ENCODE results near the gene SSTR5.

The SSTR5 gene

GRCh38 chr16:1054660-1055556 lies 17.6 kb upstream of the SSTR5 start:
- peak; percentile 80 for DNase-seq (ENCODE audit: low read depth, low spot score)

DNA sequence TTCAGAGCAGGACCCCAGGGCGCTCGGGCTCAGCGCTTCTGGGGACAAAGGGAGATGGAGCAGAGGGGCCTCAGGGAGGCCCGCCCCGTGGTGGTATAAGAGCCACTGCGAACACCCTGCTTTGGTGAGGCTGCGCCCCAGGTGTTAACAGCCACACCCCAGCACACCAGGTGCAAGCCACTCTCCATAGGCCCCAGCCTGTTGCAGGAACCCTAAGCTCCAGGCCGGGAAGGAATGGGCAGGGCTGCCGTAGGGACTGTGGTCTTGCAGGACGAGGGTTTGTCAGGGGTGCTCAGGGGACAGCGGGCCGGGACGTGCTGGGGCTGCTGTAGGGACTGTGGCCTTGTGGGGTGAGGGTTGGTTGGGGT lies 17.0 kb upstream of the SSTR5 start:
- DNase-seq (ENCODE audit: low read depth, low spot score) = no peak

DNA sequence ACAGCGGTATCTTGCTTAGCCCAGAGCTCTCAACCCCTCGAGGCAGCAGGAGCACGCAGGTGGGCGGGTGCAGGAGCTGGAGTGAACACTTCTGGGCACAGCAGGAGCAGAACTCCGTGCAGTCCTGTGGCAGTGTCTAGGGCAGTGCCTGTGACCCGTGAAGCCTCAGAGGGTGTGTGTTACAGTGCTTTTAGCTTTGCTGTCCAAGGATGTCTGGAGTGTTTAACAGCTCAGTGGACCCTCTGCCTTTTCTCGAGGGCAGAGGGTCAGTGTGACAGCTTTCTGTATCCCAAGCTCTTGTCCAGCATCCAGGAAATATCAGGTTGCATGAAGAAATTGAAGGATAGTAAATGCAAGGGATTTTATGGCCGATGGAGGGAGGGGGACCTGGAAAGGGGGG lies 16.4 kb upstream of the SSTR5 start:
- DNase-seq (ENCODE audit: low read depth, low spot score) = no peak

GRCh38 chr16:1057252-1057932 lies 15.2 kb upstream of the SSTR5 start:
- DNase-seq (ENCODE audit: low read depth, low spot score) = peak; percentile 52

- DNase-seq (ENCODE audit: low read depth, low spot score) = no peak
Measured at GRCh38 chr16:1058216-1058615, 14.3 kb upstream of the SSTR5 start.

DNA sequence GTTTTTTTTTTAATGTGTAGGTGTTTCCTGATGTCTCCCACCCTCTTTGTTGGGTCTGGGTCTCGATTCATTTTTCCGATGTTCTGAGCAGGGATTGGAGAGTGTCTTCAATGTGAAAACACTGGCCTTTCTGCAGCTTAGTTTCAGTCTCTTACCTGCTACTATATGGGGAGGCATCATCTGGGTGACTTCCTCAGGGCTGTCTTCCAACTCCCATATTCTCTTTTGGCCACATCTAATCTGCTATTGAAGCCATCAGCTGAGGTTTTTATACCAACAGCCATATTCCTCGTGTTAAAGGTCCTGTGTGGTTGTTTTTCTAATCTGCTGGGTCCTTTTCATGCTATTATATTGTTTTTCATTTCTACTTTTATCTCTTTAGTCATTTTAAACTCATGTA lies 13.2 kb upstream of the SSTR5 start:
- DNase-seq (ENCODE audit: low read depth, low spot score) = no peak

GRCh38 chr16:1060416-1061340 lies 11.9 kb upstream of the SSTR5 start:
- DNase-seq (ENCODE audit: low read depth, low spot score) = no peak

DNA sequence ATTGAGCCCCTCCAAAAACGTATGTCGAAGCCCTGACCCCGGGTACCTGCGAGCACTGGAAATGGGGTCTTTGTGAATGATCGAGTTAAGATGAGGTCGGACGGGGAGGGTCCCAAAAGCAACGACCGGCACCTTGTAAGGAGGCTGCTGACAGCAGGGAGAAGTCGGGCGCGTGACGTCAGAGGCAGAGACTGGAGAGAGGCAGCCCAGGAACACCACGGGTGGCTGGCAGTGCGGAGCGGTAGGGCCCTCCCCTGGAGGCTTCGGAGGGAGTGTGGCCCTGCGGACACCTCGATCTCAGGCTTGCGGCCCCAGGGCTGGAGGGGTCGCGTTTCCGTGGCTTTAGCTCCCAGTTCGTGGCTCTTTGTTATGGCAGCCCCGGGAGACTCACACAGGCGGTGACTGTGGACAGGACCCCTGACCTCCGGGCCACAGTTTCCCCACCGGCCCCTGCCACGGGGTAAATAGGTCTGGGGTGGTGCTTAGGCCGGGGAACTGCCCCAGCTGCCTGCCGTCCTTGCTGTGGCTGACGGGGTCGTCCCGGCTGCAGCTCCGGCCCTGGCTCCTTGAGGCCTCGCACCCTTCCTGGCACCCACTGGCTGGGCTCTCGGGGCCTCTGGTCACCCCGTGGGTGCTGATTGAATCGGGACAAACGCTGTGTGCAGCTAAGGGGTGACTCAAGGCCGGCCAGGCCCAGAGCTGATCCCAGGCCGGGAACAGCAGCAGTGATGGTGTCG lies 10.6 kb upstream of the SSTR5 start:
- no peak for DNase-seq (ENCODE audit: low read depth, low spot score)

DNA sequence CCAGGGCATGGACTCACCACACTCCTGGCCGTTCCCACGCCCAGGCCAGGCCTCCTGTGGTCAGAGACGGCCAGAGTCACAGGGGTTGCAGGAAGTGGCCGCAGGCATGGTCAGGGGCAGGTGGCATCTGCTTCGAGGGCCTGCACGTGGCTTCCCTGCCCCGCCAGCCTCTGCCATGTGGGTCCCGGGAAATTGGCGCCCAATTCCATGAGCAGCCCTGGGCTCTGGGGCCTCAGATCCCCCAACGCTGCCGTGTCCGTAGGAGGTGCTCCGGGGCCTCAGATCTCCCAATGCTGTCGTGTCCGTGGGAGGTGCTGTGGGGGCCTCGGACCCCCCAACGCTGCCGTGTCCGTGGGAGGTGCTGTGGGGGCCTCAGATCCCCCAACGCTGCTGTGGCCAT lies 9.7 kb upstream of the SSTR5 start:
- no peak for DNase-seq (ENCODE audit: low read depth, low spot score)

DNA sequence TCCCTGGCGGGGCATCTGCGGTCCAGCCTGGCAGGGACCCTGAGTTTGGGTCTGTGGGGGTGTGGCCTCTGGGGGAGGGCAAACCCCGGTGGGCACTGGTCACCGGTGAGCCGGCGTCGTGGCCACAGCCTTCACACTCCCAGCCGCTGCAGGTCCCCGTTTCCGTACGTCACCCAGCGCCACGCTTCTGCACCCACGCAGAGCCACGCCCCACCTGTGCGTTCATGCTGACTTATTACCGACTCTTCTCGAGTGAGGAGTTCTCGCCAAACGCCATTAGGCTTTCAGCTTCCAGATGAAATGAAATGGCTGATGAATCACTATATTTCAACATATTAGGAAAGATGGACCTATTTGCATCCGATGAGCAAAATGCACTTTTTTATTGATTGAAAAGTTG lies 8.8 kb upstream of the SSTR5 start:
- no peak for DNase-seq (ENCODE audit: low read depth, low spot score)

DNA sequence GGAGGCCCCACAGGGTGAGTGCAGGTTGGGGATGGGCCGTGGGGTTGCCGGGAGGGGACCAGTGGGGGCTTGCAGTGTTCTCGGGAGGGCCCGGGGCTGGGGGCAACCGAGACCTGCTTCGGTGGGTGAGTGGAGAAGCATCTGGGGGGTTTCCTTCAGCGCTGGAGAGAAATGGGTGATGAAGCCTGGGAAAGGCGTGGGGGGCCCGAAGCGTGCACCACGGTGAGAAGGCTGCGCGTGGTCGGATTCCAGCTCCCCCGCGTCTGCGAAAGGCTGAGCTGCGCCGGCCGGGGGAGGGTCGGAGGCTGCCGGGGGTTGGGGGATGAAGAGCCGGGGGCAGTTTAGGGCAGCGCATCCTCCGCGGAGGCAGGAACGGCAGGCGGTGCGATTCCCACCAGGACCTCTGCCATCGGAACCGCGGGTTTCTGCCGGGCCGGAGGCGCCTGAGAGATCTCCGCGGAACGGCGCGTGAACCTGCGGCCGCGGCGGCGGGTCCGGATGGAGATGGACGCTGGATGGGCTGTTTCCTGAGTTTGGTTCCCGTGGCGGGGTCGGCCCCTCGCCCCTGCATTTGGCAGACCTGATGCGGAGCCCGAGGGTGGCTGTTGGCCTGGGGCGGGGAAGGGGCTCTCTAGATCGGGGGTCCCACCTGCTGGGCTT lies 6.9 kb upstream of the SSTR5 start:
- DNase-seq (ENCODE audit: low read depth, low spot score) = no peak

DNA sequence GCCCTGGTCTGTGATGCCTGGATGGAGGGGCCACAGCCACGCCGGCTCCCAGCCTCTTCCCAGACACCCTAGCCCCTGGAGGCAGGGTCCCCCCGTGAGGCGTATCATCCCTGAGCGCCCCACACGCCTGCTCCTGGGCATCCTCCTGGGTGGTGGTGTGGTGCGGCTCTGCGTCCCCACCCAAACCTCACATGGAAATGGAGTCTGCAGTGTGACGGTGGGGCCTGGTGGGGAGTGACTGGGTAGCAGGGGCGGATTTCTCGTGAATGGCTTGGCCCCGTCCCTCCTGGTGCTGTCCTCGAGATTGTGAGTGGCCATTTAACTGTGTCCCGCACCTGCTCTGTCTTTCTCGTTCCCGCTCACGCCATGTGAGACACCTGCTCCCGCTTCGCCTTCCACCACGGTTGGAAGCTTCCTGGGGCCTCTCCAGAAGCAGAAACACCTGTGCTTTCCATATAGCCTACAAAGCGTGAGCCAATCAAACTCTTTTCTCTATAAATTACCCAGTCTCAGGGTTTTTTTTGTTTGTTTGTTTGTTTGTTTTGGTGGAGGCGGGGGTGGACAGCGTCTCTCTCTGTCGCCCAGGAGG lies 5.9 kb upstream of the SSTR5 start:
- no peak for DNase-seq (ENCODE audit: low read depth, low spot score)

DNA sequence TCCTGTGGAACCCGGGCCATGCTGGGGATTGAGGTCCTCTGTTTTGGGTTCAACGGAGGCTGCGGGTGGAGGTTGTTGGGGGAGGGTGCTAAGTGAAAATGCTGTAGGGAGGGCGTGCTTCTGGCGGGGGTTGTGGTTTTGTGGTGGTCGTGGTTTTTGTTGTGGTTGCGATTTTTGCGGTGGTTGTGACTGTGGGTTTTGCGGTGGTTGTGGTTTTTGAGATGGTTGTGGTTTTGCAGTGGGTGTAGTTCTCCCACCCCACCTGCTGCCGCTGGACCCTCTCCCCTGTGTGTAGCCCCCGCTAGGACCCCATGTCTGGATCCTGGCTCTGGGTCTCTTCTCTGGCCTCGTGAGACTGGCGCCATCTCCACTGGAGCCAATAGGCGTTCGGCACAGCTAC lies 4.9 kb upstream of the SSTR5 start:
- no peak for DNase-seq (ENCODE audit: low read depth, low spot score)

- DNase-seq (ENCODE audit: low read depth, low spot score) = no peak
Measured at GRCh38 chr16:1068451-1068850, 4.1 kb upstream of the SSTR5 start.

DNA sequence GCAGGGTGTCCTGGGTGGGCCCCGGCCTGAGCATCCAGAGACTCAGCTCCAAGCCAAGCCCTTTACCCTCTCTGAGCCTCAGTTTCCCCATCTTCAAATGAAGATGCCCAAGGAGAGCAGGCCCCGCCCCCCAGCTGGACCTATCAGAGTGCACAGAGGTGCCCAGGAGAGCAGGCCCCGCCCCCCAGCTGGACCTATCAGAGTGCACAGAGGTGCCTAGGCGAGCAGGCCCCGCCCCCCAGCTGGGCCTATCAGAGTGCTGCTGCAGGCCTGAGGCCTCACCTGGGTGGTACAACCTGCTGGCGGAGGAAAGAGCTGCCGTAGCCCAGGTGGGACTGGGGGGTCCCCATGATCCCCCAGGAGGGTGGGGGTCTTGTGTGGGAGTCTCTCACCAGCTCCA lies 3.4 kb upstream of the SSTR5 start:
- no peak for DNase-seq (ENCODE audit: low read depth, low spot score)

GRCh38 chr16:1070084-1070863 lies 2.3 kb upstream of the SSTR5 start:
- DNase-seq (ENCODE audit: low read depth, low spot score) = no peak

DNA sequence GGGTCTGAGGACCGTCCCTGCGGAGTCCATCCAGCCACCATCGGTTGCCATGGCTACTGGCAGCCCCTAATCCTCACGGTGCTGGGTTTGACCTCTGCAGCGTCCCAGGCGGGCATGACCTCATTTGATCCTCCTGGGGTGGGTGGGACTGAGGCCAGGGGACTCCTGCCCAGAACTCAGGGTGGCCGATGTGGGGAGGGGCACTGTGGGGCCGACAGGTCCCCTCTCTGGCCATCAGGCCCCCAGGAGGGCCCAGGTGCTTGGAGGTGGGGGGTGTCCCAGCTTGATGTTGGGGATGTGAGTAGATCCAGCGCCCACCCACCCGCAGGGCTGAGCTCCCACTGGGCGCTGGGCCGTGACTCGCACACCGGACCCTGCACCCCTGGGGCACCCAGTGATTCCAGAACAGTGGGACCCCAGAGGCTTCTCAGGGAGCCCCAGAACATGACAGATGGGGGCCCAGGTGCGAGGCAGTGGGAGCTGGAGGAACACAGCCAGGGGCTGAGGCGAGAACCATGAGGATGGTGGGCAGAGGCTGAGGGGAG lies 1.6 kb upstream of the SSTR5 start:
- DNase-seq (ENCODE audit: low read depth, low spot score) = no peak

DNA sequence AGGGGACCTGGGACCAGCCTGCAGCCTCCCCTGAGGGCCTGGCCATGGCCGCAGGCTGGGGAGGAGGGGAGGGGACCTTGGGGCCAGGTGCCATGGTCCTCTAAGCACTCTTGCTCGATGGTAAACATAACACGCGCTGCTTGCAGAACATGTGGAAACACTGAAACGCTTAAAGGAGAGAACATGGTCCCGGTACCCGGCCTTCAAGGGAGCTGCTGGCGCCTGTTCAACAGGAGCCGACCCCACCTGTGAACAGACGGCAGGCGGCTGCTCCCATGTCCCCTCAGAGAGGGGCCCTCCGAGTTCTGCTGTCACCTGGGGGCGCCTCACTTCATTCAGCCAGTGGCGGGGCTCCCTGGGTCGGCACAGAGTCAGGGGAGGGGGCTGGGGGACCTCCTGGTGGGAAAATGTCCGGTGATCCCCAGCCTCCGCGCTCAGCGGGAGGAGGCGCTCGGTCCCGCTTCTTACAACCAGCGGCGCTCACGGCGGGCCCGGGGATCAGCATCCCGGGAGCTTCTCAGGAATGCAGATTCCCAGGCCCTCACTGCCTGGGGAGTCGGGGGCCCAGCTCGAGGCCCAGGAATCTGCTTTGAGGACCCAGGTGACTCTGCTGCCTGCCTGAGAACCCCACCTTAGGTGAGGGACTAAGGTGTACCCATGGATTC lies 854 bp upstream of the SSTR5 start:
- DNase-seq (ENCODE audit: low read depth, low spot score) = no peak

- no peak for DNase-seq (ENCODE audit: low read depth, low spot score)
Measured at GRCh38 chr16:1073262-1073558, 663 bp downstream of the SSTR5 start.
